ENCODE results near the gene TMCC1. TPM values are rescaled to one million over a fixed set of nuclear protein-coding genes. Genes with fewer than 3 reads are reported as not detected.

Gene TMCC1
- total RNA-seq, 1 experiment from 2014 or later, result 8.1 TPM

DNA sequence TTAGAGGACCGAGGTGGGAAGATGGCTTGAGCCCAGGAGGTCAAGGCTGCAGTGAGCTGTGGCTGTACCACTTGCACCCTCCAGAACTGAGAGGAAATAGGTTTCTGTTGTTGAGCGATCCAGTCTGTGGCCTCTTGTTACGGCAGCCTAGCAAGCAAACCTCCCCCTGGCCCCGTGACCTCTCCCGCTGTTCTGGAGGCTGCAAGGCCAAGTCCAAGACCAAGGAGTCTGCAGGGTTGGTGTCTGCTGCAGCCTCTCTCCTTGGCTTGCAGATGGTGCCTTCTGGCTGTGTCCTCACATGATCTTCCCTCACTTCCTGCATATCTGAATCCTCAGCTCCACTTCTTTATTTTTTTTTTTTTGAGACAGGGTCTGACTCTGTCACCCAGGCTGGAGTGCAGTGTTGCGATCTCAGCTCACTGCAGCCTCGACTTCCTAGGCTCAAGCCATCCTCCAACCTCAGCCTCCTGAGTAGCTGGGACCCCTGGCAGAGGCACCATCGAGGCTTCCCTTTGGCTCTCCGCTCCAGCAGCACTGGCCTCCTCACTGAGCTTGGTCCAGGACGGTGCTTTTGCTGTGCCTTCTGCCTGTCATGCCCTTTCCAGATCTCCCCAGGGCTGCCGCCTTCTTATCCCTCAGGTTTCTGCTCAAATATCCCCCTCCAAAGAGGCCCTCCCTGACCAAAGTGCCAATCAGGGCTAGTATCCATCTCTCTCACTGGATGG lies 269.0 kb downstream of the TMCC1 start:
- no peak for DNase-seq (ENCODE audit: low spot score)

DNA sequence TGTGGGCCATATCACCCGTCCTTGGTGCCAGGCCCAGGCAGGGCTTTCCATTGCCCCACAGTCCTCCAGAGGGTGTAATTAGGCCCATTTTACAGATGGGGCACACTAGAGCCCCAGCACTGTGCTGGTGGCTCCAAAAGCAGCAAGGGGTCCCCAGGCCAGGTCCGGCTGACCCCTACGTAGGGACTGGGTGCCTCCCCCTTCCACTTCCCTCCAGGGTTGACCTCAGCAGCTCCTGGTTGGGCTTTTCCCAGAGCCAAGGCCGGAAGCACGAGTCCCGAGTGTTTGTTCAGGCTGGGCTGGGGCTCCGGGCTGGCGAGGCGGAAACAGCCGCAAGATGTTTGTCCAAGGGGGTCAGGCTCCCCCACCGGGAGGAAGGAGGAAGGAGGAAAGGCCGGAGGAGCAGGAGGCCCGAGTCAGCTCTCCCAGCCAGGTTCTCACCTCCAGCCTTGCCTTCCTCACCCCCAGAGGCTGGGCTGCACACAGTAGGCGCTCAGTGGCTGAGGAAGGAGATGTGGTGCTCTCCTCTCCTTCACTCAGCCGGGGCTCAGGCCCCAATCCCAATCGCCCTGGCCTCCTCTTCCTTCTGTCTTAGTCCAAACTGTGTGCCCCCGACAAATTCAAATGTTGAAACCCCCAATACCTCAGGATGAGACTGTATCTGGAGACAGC lies 269.9 kb downstream of the TMCC1 start:
- DNase-seq (ENCODE audit: low spot score), result peak; percentile 59

DNA sequence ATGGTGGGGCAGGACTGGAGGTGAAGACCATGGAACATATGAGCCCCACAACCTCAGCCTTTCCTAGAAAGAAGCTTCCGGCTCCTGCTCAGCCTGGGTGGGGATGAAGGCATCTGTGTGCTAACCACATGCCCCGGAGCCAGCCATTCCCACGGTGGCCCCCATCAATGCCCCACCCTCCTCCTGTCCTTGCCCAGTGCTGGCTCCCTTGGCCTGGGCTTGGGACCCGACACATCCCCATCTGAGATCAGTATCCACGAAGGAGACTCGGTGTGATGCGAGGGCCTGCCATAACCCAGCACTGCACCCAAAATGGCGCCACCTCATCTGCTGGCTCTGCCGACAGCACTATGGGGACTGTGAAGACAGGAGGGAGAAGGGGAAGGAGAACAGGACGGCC lies 270.6 kb downstream of the TMCC1 start:
- no peak for DNase-seq (ENCODE audit: low spot score)

DNA sequence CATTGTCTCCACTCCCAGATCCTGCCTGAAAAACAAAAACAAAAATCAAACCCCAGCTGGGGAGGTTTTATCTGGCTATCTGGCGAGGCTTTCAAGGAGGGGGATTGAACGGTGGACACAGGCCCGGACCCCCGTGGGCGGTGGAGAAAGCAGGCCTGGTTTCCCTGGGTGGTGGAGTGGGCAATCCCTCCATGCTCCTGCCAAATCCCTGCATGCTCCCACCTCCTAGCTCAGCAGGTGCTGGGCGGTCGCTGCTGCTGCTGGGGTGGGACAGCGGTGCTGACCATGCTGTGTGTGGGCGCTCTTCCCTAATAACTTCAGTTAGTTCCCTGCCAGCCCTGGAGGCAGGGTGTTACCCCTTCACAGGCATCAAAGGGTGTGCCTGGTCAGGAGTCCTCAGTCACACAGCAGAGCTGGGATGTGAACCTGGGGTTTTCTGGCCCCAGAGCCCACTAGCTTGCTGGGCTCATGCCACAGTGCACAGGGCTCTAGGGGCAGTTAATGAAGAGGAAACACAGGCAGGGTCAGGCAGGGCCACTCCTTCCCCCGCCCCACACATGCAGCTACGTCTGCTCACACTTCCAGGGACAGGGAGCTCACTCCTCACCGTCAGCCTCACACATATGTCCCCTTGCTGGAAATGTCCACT lies 271.2 kb downstream of the TMCC1 start:
- DNase-seq (ENCODE audit: low spot score), result no peak

DNA sequence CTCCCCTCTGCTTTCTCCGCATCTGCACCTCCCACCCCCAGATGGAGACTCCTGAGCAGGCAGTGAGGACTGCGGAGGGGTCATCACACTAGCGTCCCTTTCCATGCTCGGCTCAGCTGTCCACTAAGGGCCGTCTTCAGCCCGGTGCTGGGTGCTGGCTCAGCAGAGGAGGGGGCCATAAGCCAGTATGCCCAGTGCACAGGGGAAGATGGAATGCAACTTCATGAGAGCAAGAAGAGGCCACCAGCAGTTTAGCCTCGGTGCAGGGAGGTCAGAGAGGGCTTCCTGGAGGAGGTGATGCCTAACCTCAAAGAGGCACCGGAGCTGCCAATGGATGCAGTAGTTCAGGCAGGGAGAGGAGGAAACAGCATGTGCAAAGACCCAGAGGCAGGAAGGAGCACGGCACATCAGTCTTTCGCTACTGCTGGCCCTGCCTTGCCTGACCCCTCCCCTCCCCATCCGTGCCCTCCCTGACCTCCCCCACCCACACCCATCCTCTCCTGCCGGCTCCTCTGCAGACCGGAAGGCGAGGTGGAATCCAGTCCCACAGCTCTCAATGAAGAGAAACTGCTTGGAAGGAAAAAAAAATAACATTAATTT lies 271.8 kb downstream of the TMCC1 start:
- DNase-seq (ENCODE audit: low spot score), result no peak

DNA sequence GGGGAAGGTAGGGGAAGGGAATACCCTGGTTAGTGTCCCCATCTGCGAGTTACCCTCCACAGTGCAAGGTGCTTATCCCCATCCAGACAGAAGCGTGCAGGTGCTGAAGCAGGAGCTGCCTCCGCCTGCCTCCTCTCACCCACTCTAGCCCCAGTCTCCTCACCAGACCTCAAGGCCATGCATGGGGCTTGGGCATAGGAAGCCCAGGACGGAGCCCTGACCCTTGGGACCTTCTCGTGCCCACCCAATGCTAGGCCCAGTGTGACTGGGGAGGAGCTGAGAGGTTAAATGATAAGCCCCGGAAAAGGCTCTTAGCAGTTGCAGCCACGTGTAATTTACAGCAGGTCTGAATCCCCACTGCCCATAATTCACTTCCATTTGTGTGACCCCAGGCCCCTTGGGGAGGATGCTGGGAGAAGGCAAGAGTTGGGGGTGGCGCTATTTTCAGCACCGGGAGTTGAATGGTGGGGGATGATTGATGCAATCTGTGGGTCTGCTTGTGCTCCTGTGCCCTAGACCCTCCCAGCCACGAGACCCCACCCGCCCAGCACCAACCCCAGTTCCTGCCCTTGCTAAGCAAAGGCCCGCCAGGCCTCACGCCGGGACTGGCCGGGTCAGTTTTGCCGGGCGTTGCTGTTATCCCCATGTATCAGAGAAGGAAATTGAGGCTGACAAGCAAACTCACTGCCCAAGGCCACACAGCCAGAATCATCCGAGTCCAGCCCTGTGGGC lies 272.5 kb downstream of the TMCC1 start:
- no peak for DNase-seq (ENCODE audit: low spot score)

DNA sequence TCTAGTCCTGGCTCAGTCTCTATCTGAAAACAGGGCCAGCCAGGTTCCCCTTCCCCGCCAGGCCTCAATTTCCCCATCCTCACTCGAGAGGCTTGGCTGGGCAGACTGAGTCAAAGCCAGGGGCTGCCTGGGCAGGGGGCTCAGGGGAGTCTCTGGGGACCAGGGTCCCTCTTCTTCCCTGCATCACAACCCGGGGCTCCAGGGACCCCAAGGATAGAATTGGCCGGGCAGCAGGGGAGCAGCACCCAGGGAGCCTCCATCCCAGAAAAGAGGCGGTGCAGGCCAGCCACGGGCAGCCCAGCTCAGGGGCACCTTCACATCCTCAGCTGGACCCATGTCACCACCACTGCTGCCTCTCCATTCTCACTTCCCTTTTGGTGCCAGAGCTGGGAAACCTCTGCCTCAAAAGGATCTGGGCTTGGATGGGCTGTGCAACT lies 273.8 kb downstream of the TMCC1 start:
- no peak for DNase-seq (ENCODE audit: low spot score)

DNA sequence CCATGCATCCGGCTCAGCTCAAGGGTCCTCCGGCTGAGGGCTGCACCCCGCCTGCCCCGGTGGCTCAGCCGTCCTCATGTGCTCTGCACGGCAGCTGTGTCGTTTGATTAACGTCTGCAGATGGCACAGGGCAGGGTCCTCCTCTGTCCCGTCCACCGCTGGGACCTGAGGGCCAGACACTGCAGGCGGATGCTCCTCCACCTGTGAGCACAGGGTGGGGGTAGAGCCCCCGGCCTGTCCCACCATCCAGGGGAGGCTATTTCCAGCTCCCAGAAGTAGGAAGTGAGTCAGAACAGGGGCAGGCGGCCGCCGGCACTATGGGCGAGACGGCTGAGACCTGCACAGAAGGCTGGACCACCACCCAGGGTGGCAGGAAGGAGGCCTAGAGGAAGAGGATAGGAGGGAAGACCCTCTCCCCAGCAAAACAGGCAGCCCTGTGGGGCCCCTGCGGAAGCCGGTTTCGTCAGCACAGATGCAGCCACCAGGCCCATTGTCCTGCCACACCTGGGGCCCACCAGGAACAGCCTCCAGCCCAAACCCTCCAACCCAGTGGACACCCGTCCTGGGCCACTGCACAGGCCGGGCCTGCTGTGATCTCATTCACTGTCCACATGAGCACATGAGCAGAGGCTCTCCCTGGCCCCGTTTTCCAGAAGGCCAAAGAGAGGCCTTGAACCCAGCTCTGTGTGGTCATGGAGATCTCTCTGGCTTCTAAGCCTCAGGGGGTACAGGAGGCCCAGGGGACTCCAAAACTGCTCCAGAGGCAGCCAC lies 274.4 kb downstream of the TMCC1 start:
- no peak for DNase-seq (ENCODE audit: low spot score)

DNA sequence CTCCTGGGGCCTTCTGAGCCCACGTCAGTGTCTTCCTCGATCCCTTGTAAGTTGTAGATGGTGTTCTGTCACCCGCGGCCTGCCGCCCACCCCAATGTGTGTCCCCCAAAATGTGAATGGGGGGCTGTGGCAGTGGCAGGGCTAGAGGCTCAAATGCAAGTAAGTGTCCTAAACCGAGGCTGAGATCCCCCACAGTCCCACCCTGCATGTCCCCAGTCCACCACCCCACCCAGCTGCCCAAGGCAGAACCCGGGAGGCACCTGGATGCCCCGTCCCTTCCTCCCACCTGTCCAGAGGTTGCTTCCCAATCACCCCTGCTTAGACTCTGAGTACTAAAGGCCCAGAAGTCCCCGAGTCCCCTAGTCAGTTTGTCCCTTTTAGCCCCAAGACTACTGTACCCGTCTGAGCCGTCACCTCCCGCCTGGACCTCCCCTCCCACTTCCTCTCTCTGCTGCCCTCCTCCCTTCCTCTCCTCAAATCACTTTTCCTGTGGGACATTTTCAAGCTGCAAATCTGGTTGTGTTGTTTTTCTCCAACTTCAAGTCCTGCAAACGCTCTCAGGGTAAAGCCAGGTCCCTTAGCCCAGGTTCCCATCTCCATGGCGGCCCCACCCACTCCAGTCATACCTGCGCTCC lies 275.2 kb downstream of the TMCC1 start:
- no peak for DNase-seq (ENCODE audit: low spot score)

DNA sequence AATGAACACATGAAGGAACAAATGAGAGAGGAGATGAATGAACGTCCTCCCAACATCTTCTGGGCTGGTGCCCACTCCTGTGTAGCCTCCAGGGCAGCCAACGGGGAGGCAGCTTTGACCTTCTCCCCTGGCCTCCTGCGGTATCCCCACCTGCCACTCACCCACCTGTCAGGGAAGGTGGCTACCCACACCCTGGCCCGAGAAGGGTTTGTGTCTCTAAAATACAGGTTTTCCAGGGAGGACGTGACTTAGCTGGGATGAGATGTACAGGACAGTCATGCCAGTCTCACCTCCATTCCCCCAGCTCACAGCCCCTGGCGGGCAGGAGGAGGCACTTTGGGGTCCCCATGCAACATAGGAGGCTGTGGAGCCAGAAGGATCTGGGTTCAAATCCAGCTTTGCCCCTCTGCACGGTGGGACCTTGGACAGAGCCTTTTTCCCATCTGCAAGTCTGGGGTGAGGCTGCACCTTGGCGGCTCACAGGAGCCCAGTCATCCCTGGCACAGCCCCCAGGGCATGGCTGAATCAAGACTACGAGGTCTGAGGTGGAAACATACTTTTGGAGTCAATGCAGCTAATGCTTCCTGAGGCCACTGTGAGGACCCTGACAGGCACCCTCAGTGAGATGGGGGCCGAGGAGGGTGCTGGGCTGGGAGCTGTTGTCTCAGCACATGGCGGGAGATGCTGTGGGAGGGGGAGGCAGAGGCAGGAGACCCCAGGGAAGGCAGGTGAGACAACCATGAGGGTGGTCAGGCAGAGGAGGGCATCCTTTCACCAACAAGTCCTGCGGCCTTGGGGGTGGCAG lies 275.9 kb downstream of the TMCC1 start:
- DNase-seq (ENCODE audit: low spot score), result no peak

DNA sequence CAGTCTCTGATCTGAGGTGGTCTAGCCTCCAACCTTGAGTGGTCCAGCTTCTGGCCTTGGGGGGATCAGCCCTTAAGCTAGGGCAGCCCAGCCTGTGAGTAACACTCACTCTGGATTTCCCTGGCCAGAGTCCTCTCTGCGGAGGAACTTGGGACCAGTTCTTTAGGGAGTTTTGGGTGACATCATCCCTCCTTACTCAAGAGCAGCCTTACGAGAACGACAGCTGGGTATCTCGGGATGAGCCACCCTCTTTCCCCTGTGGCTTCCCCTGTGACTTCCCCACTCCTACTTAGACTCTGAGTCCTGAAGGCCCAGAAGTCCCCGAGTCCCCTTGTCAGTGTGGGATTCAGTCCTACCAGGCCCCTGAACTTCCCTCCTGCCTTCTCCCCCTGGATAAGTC lies 276.8 kb downstream of the TMCC1 start:
- no peak for DNase-seq (ENCODE audit: low spot score)

DNA sequence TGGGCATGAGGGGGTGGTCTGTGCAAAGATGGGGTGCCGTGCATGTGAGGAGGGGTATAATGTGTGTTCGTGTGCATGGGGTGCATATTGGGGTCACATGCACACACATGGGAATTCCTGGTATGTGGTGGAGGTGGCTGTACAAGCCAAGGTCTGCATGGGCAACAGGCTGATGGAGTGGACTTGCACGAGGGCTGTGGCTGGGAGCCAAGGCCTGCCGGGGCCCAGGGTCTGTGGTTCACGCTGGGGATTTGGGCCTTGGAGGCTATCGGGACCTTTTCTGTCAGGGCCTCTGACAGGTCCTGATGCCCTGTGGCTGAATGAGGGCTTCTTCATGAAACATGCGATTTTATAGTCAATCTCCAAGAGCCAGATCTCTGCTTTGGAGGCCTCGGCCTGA lies 277.2 kb downstream of the TMCC1 start:
- DNase-seq (ENCODE audit: low spot score), result no peak

DNA sequence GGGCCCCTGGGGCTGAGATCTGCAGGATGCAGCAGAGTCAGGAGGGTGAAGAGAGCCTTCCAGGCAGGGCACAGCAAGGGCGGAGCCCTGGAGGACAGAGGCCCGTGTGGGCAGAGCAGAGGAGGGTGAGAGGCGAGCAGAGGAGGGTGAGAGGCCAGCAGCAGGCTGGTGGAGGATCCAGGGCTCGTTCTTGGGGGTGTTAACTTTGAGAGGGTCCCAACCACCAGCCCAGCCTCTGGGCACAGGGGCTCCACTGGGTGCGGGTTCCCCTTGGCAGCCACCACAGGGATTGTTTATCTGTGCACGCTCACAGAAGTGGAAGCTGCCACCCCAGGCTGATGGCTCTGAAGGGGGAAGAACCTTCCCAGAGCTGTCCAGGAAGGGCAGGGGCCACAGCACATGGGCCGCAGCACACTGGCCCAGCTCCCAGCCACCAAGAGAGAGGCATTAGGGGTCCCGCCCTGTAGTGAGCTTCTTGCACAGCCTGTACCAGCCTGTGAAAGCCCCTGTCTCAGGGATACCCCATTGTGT lies 277.7 kb downstream of the TMCC1 start:
- no peak for DNase-seq (ENCODE audit: low spot score)

DNA sequence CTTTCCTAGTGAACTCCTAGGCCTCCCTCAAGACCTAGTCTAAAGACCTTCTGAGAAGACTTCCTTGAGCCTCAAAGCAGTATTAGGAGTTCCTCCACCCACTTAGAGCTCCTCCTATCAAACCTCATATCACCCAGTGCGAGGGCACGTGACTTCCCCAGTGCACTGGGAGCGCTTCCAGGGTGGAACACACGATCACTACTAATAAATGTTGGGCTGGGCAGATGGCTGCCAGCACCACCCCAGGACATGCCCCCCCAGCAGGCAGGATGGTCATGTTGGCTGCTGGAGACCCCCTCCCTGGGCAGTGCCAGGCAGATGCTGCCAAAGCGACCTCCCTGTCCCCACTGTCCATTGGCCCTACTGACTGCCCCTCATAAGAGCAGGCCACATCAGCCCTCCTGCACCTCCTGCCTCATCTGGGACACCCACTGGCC lies 278.6 kb downstream of the TMCC1 start:
- peak; percentile 56 for DNase-seq (ENCODE audit: low spot score)

DNA sequence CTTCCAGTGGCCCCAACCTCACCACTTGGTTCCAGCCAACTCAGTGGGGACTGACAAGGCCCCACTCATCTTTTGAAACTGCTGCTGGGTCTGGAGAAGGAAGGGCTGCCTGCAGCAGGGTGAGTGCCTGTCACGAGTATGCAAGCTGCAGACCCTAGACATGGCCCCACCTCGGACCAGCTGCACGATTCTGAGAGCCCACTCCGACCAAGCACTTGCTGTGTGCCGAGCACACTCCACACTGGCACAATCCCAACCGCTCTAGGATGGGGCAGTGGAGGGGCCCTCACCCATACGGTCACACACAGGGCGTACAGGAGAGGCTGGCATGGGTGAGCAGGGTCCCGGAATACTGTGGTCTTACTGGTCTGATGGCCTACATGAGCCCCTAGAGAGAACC lies 279.1 kb downstream of the TMCC1 start:
- DNase-seq (ENCODE audit: low spot score), result no peak

DNA sequence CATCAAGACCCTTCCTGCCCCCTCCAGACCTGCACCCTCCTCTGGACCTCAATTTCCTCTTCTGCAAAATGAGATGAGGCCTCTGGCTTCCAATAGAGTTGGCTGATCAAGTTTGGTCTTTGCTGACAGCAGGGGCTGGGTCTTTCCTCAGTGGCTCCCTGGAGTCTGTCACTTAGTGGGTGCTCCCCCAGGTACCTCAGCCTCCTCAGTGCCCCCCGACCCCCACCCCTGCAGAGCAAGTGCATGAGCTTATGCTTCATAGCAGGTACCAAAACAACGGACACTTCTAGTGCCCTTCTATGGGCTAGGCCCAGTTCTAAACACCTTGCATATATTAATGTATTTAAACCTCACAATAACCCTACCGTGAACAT lies 280.2 kb downstream of the TMCC1 start:
- DNase-seq (ENCODE audit: low spot score), result no peak

DNA sequence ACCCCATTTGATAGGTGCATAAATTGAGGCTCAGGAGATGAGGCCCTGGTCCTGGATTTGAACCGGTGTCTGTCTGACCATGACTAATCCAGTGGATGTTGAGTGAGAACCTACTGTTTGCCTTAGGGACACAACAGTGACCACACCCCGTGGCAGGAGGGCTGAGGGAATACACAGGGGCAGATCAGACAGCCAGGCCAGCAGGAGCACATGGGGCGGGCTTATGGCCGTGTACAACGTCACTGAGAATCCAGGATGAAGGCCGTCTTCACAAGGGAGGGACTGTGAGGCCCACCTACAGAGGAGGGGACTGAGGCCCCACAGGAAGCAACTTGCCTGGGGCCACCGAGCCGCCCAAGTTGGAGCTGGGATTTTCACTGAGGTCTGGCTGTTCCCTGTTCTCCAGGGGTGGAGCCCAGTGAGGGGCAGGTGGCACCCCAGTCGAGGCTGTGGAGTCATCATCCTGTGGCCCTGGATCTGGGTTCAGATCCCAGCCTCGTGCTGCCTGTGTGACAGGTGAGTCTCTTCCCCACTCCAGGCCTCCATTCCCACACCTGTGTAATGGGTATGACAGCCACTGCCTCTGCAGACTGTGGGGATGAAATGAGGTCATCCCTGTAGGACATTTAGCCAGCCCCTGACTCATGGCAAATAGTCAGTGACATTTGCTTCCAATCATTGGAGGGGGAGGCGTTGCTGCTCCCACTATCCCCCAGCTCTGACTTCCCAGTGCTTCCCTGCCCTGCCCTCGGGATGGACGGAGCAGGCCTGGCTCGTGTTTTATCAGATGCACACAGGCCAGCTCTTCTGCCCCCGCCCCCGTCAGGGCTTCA lies 280.8 kb downstream of the TMCC1 start:
- no peak for DNase-seq (ENCODE audit: low spot score)

DNA sequence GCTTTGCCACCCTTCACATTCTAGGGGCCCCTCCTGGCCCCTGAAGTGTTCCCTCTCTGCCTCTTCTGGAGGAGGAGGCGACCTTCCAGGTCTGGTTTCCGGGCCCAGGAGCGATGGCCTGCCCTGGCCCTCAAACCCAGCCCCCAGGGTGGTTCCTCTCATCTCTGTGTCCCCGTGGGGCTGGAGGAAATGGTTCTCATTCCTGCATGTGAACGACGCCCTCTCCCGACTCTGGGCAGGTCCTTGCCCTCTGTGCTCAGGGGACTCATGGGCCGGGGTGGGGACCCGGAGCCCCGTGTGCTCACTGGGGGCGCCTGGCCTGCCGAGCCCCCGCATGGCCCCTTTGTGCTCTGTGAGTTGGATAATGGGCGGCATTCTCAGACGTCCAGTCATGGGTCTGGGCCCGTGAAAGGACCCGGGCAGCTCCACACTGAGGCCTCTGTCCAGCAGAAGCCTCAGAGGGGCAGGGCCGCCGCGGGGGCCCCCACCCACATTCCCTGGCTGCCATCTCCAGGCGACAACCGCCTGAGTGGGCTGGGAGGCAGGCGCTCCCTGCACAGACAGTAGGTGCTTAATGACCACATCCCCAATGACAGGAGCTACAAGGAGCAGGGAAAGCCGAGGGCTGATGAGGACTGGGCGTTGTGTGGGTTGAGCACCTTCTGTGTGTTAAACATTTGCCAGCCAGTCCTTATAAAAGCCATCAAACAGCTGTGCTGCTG lies 281.5 kb downstream of the TMCC1 start:
- no peak for DNase-seq (ENCODE audit: low spot score)
